Skeletal muscle tissue (tissue), 4 donors: ENCODE measurements around the gene MAGI1. TPM values are rescaled to one million over a fixed set of nuclear protein-coding genes. Genes with fewer than 3 reads are reported as not detected.

Experiments used
- H3K27ac ChIP-seq: one replicate; pipeline ENCODE4 v1.7.0; 2013; ENCODE audit warnings: mild to moderate bottlenecking, low read depth, low read length, inconsistent platforms
- H3K27me3 ChIP-seq, 3 donors: one replicate each; pipeline ENCODE4 v1.7.0; 2013; ENCODE audit warnings: low read length in 3 of 3; ENCODE audit not compliant: control insufficient read depth in 3 of 3, insufficient read depth in 3 of 3
- H3K36me3 ChIP-seq, 3 donors: one replicate each; pipeline ENCODE4 v1.7.0; 2013; ENCODE audit warnings: low read length in 3 of 3; ENCODE audit not compliant: control insufficient read depth in 3 of 3, insufficient read depth in 3 of 3
- H3K4me1 ChIP-seq, 3 donors: one replicate each; pipeline ENCODE4 v1.7.0; 2013; ENCODE audit warnings: low read length in 3 of 3, mild to moderate bottlenecking in 3 of 3; ENCODE audit not compliant: control insufficient read depth in 3 of 3, insufficient read depth in 3 of 3
- H3K4me3 ChIP-seq, 3 donors: one replicate each; pipeline ENCODE4 v1.7.0; 2013; ENCODE audit warnings: low read length in 3 of 3
- H3K9ac ChIP-seq, 3 donors: one replicate each; pipeline ENCODE4 v1.7.0; 2013; ENCODE audit warnings: low read length in 3 of 3, mild to moderate bottlenecking in 3 of 3, moderate library complexity in 2 of 3, low read depth in 1 of 3
- H3K9me3 ChIP-seq, 3 donors: one replicate each; pipeline ENCODE4 v1.7.0; 2013; ENCODE audit warnings: low read length in 3 of 3; ENCODE audit not compliant: control insufficient read depth in 3 of 3
- total RNA-seq: library from RNA; depleted of rRNA; stranded (reverse); fragments of >200 nt; gene quantifications from one replicate; pipeline ENCODE4 v1.2.3, GENCODE V29; 2014
- donor health status: Osteomylitis.

The MAGI1 gene
- total RNA-seq, 1 donor from 2014 or later, result 23.5 TPM

GRCh38 chr3:65334045-65334665 lies 704.6 kb downstream of the MAGI1 start:
- peaks cover 0 to 3% (median 0%) of the 10 kb centered on the region in 3 donors for H3K4me1 ChIP-seq
- no peak overlapping the region for H3K27ac ChIP-seq
- no peak overlapping the region for H3K9ac ChIP-seq
- H3K9me3 ChIP-seq, result no peaks in the 10 kb centered on the region
- no peaks in the 10 kb centered on the region for H3K27me3 ChIP-seq
- no peak overlapping the region for H3K4me3 ChIP-seq
- H3K36me3 ChIP-seq, result no peaks in the 10 kb centered on the region

GRCh38 chr3:65331730-65332129 lies 707.0 kb downstream of the MAGI1 start:
- Histone ChIP-seq H3K27ac (no peak overlapping the region), H3K27me3 (no peaks in the 10 kb centered on the region), H3K4me3 (no peak overlapping the region), H3K4me1 (peaks cover 0 to 3% (median 0%) of the 10 kb centered on the region in 3 donors), H3K9me3 (no peaks in the 10 kb centered on the region), H3K9ac (no peak overlapping the region), H3K36me3 (no peaks in the 10 kb centered on the region)

- Histone ChIP-seq H3K4me1 (peaks cover 0 to 3% (median 0%) of the 10 kb centered on the region in 3 donors), H3K36me3 (no peaks in the 10 kb centered on the region), H3K4me3 (no peak overlapping the region), H3K9ac (no peak overlapping the region), H3K27me3 (no peaks in the 10 kb centered on the region), H3K9me3 (no peaks in the 10 kb centered on the region), H3K27ac (no peak overlapping the region)
These were observed 708.6 kb downstream of the MAGI1 start for GRCh38 chr3:65330072-65330471.

- no peak overlapping the region for H3K9ac ChIP-seq
- H3K4me3 ChIP-seq, result no peak overlapping the region
- no peaks in the 10 kb centered on the region for H3K27me3 ChIP-seq
- H3K4me1 ChIP-seq, result no peaks in the 10 kb centered on the region
- no peak overlapping the region for H3K27ac ChIP-seq
- H3K36me3 ChIP-seq, result no peaks in the 10 kb centered on the region
- no peaks in the 10 kb centered on the region for H3K9me3 ChIP-seq
These were observed 710.6 kb downstream of the MAGI1 start for GRCh38 chr3:65328148-65328547.

- Histone ChIP-seq H3K27ac (no peak overlapping the region), H3K9ac (no peak overlapping the region), H3K27me3 (no peaks in the 10 kb centered on the region), H3K36me3 (no peaks in the 10 kb centered on the region), H3K9me3 (no peaks in the 10 kb centered on the region), H3K4me3 (no peak overlapping the region), H3K4me1 (no peaks in the 10 kb centered on the region)
These were observed 712.1 kb downstream of the MAGI1 start for GRCh38 chr3:65326574-65326973.

- no peak overlapping the region for H3K9ac ChIP-seq
- peaks cover 0 to 3% (median 2%) of the 10 kb centered on the region in 3 donors for H3K9me3 ChIP-seq
- H3K27me3 ChIP-seq, result no peaks in the 10 kb centered on the region
- no peak overlapping the region for H3K27ac ChIP-seq
- no peak overlapping the region for H3K4me3 ChIP-seq
- H3K4me1 ChIP-seq, result no peaks in the 10 kb centered on the region
- H3K36me3 ChIP-seq, result no peaks in the 10 kb centered on the region
These were observed 715.8 kb downstream of the MAGI1 start for GRCh38 chr3:65322910-65323309.

GRCh38 chr3:65318231-65318630 lies 720.5 kb downstream of the MAGI1 start:
- no peak overlapping the region for H3K4me3 ChIP-seq
- no peaks in the 10 kb centered on the region for H3K27me3 ChIP-seq
- no peak overlapping the region for H3K27ac ChIP-seq
- H3K36me3 ChIP-seq, result no peaks in the 10 kb centered on the region
- H3K4me1 ChIP-seq, result no peaks in the 10 kb centered on the region
- H3K9ac ChIP-seq, result no peak overlapping the region
- H3K9me3 ChIP-seq, result peaks cover 0 to 3% (median 2%) of the 10 kb centered on the region in 3 donors

- no peaks in the 10 kb centered on the region for H3K4me1 ChIP-seq
- H3K27ac ChIP-seq, result no peak overlapping the region
- H3K9ac ChIP-seq, result no peak overlapping the region
- no peaks in the 10 kb centered on the region for H3K9me3 ChIP-seq
- no peaks in the 10 kb centered on the region for H3K27me3 ChIP-seq
- no peak overlapping the region for H3K4me3 ChIP-seq
- no peaks in the 10 kb centered on the region for H3K36me3 ChIP-seq
These were observed 723.8 kb downstream of the MAGI1 start for GRCh38 chr3:65314916-65315315.

- H3K27ac ChIP-seq, result no peak overlapping the region
- H3K36me3 ChIP-seq, result no peaks in the 10 kb centered on the region
These were observed 724.4 kb downstream of the MAGI1 start for GRCh38 chr3:65314269-65314668.

GRCh38 chr3:65313666-65314065 lies 725.1 kb downstream of the MAGI1 start:
- no peak overlapping the region for H3K9ac ChIP-seq
- no peaks in the 10 kb centered on the region for H3K4me1 ChIP-seq
- H3K9me3 ChIP-seq, result no peaks in the 10 kb centered on the region
- no peak overlapping the region for H3K27ac ChIP-seq
- no peaks in the 10 kb centered on the region for H3K36me3 ChIP-seq
- H3K27me3 ChIP-seq, result no peaks in the 10 kb centered on the region
- H3K4me3 ChIP-seq, result no peak overlapping the region

More at GRCh38 chr3:65314269-65314668, 724.4 kb downstream of the MAGI1 start:
- no peaks in the 10 kb centered on the region for H3K27me3 ChIP-seq
- no peak overlapping the region for H3K9ac ChIP-seq
- no peaks in the 10 kb centered on the region for H3K9me3 ChIP-seq
- no peak overlapping the region for H3K4me3 ChIP-seq
- H3K4me1 ChIP-seq, result no peaks in the 10 kb centered on the region
